ENCODE data around the gene KCNQ4. TPM values are rescaled to one million over a fixed set of nuclear protein-coding genes. Genes with fewer than 3 reads are reported as not detected.

Gene KCNQ4
- total RNA-seq, 5 donors from 2014 or later (not counting 1 experiment from before 2014, with no cell fraction given), result 0.10 to 0.35 (median 0.26) TPM

- ChIA-PET CTCF (no interaction called here), POLR2A (no interaction called here)
- Histone ChIP-seq H3K9me3 (no peaks in the 10 kb centered on the region), H3K27me3 (replicated peaks in 1 of 2; ENCODE audit: control insufficient read depth in 2 of 2, extremely low read depth in 1 of 2, insufficient read depth in 2 of 2, low read length in 1 of 2) (peaks cover 2 to 67% of the 10 kb centered on the region in 2 experiments), H3K36me3 (ENCODE audit: control insufficient read depth in 2 of 2, extremely low read depth in 1 of 2, insufficient read depth in 1 of 2, low read length in 1 of 2) (no peaks in the 10 kb centered on the region), H3K4me1 (ENCODE audit: control insufficient read depth in 1 of 2, extremely low read depth in 1 of 2, insufficient read depth in 2 of 2, low read length in 2 of 2) (peaks cover 0 to 15% of the 10 kb centered on the region in 2 experiments), H3K27ac (ENCODE audit: low read length) (no peak overlapping the region), H3K4me3 (ENCODE audit: control insufficient read depth in 1 of 2, extremely low read depth in 1 of 2, low read length in 1 of 2) (no peak overlapping the region)
- H3K36me3 Mint-ChIP-seq, result no peaks in the 10 kb centered on the region
- DNase-seq (no peak), ATAC-seq (replicated peaks in 1 of 4) (no peak)
- no peak overlapping the region for H3K4me3 Mint-ChIP-seq
- no peaks in the 10 kb centered on the region for H3K9me3 Mint-ChIP-seq
- H3K4me1 Mint-ChIP-seq, result peaks cover 6 to 14% (median 8%) of the 10 kb centered on the region in 3 donors
- H3K27ac Mint-ChIP-seq, result no peak overlapping the region
- peaks cover 16 to 45% of the 10 kb centered on the region in 2 donors for H3K27me3 Mint-ChIP-seq
- 67% methylated on average over 7 of the region's 9 CpGs for WGBS (ENCODE audit: insufficient coverage)
Measured at GRCh38 chr1:40786171-40786994, 2.8 kb downstream of the KCNQ4 start.

GRCh38 chr1:40786995-40787705, 3.6 kb downstream of the KCNQ4 start:
- Mint-ChIP-seq H3K27me3 (peaks cover 16 to 38% of the 10 kb centered on the region in 2 donors), H3K36me3 (no peaks in the 10 kb centered on the region), H3K9me3 (no peaks in the 10 kb centered on the region), H3K4me3 (no peak overlapping the region), H3K4me1 (peaks cover 6 to 12% (median 8%) of the 10 kb centered on the region in 3 donors), H3K27ac (no peak overlapping the region)
- 100% methylated on average over 1 of the region's 9 CpGs for WGBS (ENCODE audit: insufficient coverage)
- Histone ChIP-seq H3K27ac (ENCODE audit: low read length) (no peak overlapping the region), H3K27me3 (replicated peaks in 1 of 2; ENCODE audit: control insufficient read depth in 2 of 2, extremely low read depth in 1 of 2, insufficient read depth in 2 of 2, low read length in 1 of 2) (peaks cover 2 to 62% of the 10 kb centered on the region in 2 experiments), H3K4me3 (ENCODE audit: control insufficient read depth in 1 of 2, extremely low read depth in 1 of 2, low read length in 1 of 2) (no peak overlapping the region), H3K36me3 (ENCODE audit: control insufficient read depth in 2 of 2, extremely low read depth in 1 of 2, insufficient read depth in 1 of 2, low read length in 1 of 2) (no peaks in the 10 kb centered on the region), H3K4me1 (ENCODE audit: control insufficient read depth in 1 of 2, extremely low read depth in 1 of 2, insufficient read depth in 2 of 2, low read length in 2 of 2) (peaks cover 0 to 15% of the 10 kb centered on the region in 2 experiments), H3K9me3 (no peaks in the 10 kb centered on the region)
- no peak for ATAC-seq (replicated peaks in 1 of 4)
- DNase-seq, result no peak
- CTCF ChIA-PET, result no interaction called here
- POLR2A ChIA-PET, result no interaction called here

GRCh38 chr1:40787737-40788560, 4.4 kb downstream of the KCNQ4 start:
- Histone ChIP-seq H3K36me3 (ENCODE audit: control insufficient read depth in 2 of 2, extremely low read depth in 1 of 2, insufficient read depth in 1 of 2, low read length in 1 of 2) (no peaks in the 10 kb centered on the region), H3K9me3 (no peaks in the 10 kb centered on the region), H3K4me1 (ENCODE audit: control insufficient read depth in 1 of 2, extremely low read depth in 1 of 2, insufficient read depth in 2 of 2, low read length in 2 of 2) (peaks cover 0 to 11% of the 10 kb centered on the region in 2 experiments), H3K27ac (ENCODE audit: low read length) (no peak overlapping the region), H3K27me3 (replicated peaks in 1 of 2; ENCODE audit: control insufficient read depth in 2 of 2, extremely low read depth in 1 of 2, insufficient read depth in 2 of 2, low read length in 1 of 2) (peaks cover 0 to 54% of the 10 kb centered on the region in 2 experiments), H3K4me3 (ENCODE audit: control insufficient read depth in 1 of 2, extremely low read depth in 1 of 2, low read length in 1 of 2) (no peak overlapping the region)
- peaks cover 5 to 10% (median 8%) of the 10 kb centered on the region in 3 donors for H3K4me1 Mint-ChIP-seq
- no peak overlapping the region for H3K27ac Mint-ChIP-seq
- POLR2A ChIA-PET, result no interaction called here
- no peak for DNase-seq
- CTCF ChIA-PET, result no interaction called here
- H3K36me3 Mint-ChIP-seq, result no peaks in the 10 kb centered on the region
- no peak overlapping the region for H3K4me3 Mint-ChIP-seq
- WGBS (ENCODE audit: insufficient coverage), result 90% methylated on average over 11 of the region's 19 CpGs
- H3K27me3 Mint-ChIP-seq, result peaks cover 12 to 32% of the 10 kb centered on the region in 2 donors
- no peak for ATAC-seq (replicated peaks in 1 of 4)
- H3K9me3 Mint-ChIP-seq, result no peaks in the 10 kb centered on the region

GRCh38 chr1:40788561-40789341, 5.2 kb downstream of the KCNQ4 start:
- CTCF ChIA-PET, result interaction anchor here in 1 of 2 donors (1.5 kb wide), 1 partner anchor 14 kb away, joined by 6 read pairs; no protein-coding TSS in a partner anchor
- POLR2A ChIA-PET, result no interaction called here

GRCh38 chr1:40789342-40789598, 5.7 kb downstream of the KCNQ4 start:
- Mint-ChIP-seq H3K27me3 (peaks cover 7 to 28% of the 10 kb centered on the region in 2 donors), H3K4me1 (peaks cover 3 to 13% (median 11%) of the 10 kb centered on the region in 3 donors), H3K4me3 (no peak overlapping the region), H3K9me3 (no peaks in the 10 kb centered on the region), H3K36me3 (no peaks in the 10 kb centered on the region), H3K27ac (no peak overlapping the region)
- no peak overlapping the region for H3K4me3 ChIP-seq (ENCODE audit: control insufficient read depth in 1 of 2, extremely low read depth in 1 of 2, low read length in 1 of 2)
- POLR2A ChIA-PET, result no interaction called here
- H3K4me1 ChIP-seq (ENCODE audit: control insufficient read depth in 1 of 2, extremely low read depth in 1 of 2, insufficient read depth in 2 of 2, low read length in 2 of 2), result peaks cover 0 to 5% of the 10 kb centered on the region in 2 experiments
- H3K36me3 ChIP-seq (ENCODE audit: control insufficient read depth in 2 of 2, extremely low read depth in 1 of 2, insufficient read depth in 1 of 2, low read length in 1 of 2), result no peaks in the 10 kb centered on the region
- DNase-seq (no peak), ATAC-seq (replicated peaks in 1 of 4) (no peak)
- no CpG with 5 or more reads among the region's 2 CpGs for WGBS (ENCODE audit: insufficient coverage)
- H3K27ac ChIP-seq (ENCODE audit: low read length), result no peak overlapping the region
- H3K27me3 ChIP-seq (replicated peaks in 1 of 2; ENCODE audit: control insufficient read depth in 2 of 2, extremely low read depth in 1 of 2, insufficient read depth in 2 of 2, low read length in 1 of 2), result peaks cover 0 to 48% of the 10 kb centered on the region in 2 experiments
- CTCF ChIA-PET, result interaction anchor here in 1 of 2 donors (1.5 kb wide), 1 partner anchor 14 kb away, joined by 6 read pairs; no protein-coding TSS in a partner anchor
- no peaks in the 10 kb centered on the region for H3K9me3 ChIP-seq

More at GRCh38 chr1:40788561-40789341, 5.2 kb downstream of the KCNQ4 start:
- Mint-ChIP-seq H3K4me1 (peaks cover 3 to 9% (median 8%) of the 10 kb centered on the region in 3 donors), H3K36me3 (no peaks in the 10 kb centered on the region), H3K27ac (no peak overlapping the region), H3K9me3 (no peaks in the 10 kb centered on the region), H3K4me3 (no peak overlapping the region), H3K27me3 (peaks cover 7 to 28% of the 10 kb centered on the region in 2 donors)
- no peaks in the 10 kb centered on the region for H3K9me3 ChIP-seq
- no peaks in the 10 kb centered on the region for H3K36me3 ChIP-seq (ENCODE audit: control insufficient read depth in 2 of 2, extremely low read depth in 1 of 2, insufficient read depth in 1 of 2, low read length in 1 of 2)
- peaks cover 0 to 50% of the 10 kb centered on the region in 2 experiments for H3K27me3 ChIP-seq (replicated peaks in 1 of 2; ENCODE audit: control insufficient read depth in 2 of 2, extremely low read depth in 1 of 2, insufficient read depth in 2 of 2, low read length in 1 of 2)
- DNase-seq (no peak), ATAC-seq (replicated peaks in 1 of 4) (no peak)
- no peak overlapping the region for H3K27ac ChIP-seq (ENCODE audit: low read length)
- 100% methylated on average over 5 of the region's 17 CpGs for WGBS (ENCODE audit: insufficient coverage)
- peaks cover 0 to 6% of the 10 kb centered on the region in 2 experiments for H3K4me1 ChIP-seq (ENCODE audit: control insufficient read depth in 1 of 2, extremely low read depth in 1 of 2, insufficient read depth in 2 of 2, low read length in 2 of 2)
- H3K4me3 ChIP-seq (ENCODE audit: control insufficient read depth in 1 of 2, extremely low read depth in 1 of 2, low read length in 1 of 2), result no peak overlapping the region

Data from T-cell (primary cell).